K562 (cell line): ENCODE measurements around the gene NDUFA5. TPM values are rescaled to one million over a fixed set of nuclear protein-coding genes. Genes with fewer than 3 reads are reported as not detected.

Source experiments
- ATF7 ChIP-seq: fragments of 450-650 bp; IDR thresholded peaks from 2 replicates; pipeline ENCODE4 v1.7.1; 2014; ENCODE audit warnings: mild to moderate bottlenecking, moderate library complexity
- MGA ChIP-seq: fragments of 450-650 bp; IDR thresholded peaks from 2 replicates; pipeline ENCODE4 v1.6.1; 2016; ENCODE audit warnings: mild to moderate bottlenecking, moderate library complexity
- NCOA6 ChIP-seq: fragments of 450-650 bp; IDR thresholded peaks from 2 replicates; pipeline ENCODE4 v1.6.1; 2017; ENCODE audit warnings: mild to moderate bottlenecking
- NFATC3 ChIP-seq: fragments of 450-650 bp; IDR thresholded peaks from 2 replicates; pipeline ENCODE4 v1.6.1; 2017; ENCODE audit warnings: mild to moderate bottlenecking
- ZNF263 ChIP-seq: sonication (generic); formaldehyde crosslinking; IDR thresholded peaks from 2 replicates; pipeline ENCODE4 v1.8.0; 2022; ENCODE audit warnings: mild to moderate bottlenecking, missing genetic modification reagents, borderline replicate concordance
- polyA plus RNA-seq, 8 experiments: library from polyadenylated mRNA; depleted of rRNA in 4 of 8; stranded (reverse) in 5 of 8; unstranded in 3 of 8; fragments of >200 nt; fragmentation: Nextera tagmentation in 2 of 8; fragmentation: Illumina TruSeq in 1 of 8; extraction: Ambion mirVana in 2 of 8; extraction: Trizol in 1 of 8; gene quantifications; 2 replicates each; pipeline versions ENCODE4 v1.2.1 to v1.2.3, GENCODE V29; 2011 to 2014; ENCODE audit warnings: inconsistent platforms in 1 of 8, missing spikeins in 1 of 8
- total RNA-seq, 7 experiments: library from RNA; depleted of rRNA in 6 of 7; stranded (reverse); fragments of >200 nt in 6 of 7; fragmentation: Illumina TruSeq in 2 of 7; extraction: Trizol in 2 of 7; gene quantifications; 2 replicates each; pipeline versions ENCODE4 v1.2.1 to v1.2.3, GENCODE V29; 2011 to 2021; ENCODE audit warnings: low replicate concordance in 1 of 7
- TF ChIP-seq, protein P1 (sequence below), 2 experiments: fragments of 450-650 bp; formaldehyde crosslinking in 1 of 2; IDR thresholded peaks; 2 replicates each; pipeline versions ENCODE4 v1.4.0 to v1.6.1; 2014 to 2020; ENCODE audit warnings: mild to moderate bottlenecking in 2 of 2, borderline replicate concordance in 1 of 2, low read depth in 1 of 2

Gene NDUFA5
- total and polyA plus RNA-seq, 9 of the 15 experiments (the other 6 are each of a cell fraction or from before 2014, with no cell fraction given): 155 to 677 (median 269) TPM

DNA sequence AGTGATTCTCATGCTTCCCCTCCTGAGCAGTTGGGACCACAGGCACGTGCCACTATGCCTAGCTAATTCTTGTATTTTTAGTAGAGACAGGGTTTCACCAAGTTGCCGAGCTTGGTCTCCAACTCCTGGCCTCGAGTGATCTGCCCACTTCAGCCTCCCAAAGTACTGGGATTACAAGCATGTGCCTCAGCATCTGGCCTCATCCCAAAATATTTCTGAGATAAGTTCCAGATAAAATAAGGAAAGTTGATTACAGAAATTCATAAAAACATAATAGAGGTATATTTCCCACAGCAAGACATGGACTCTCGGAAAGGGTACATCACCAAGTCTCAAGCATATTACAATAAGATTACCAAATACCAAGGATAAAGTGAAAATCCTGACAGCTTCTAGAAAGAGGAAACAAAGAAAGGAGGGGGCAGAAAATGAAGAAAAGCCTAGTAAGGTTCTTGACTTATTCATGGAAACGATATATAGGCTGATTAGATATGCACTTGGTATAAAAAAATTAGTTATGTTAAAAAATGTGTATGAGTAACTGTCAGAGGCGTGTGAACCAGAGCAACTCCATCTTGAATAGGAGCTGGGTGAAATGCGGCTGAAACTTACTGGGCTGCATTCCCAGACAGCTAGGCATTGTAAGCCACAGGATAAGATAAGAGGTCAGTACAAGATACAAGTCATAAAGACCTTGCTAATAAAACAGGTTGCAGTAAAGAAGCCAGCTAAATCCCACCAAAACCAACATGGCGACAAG lies 58.2 kb downstream of the NDUFA5 start (continued):
- TF ChIP-seq MGA (no peak), NFATC3 (no peak), NCOA6 (no peak), ATF7 (no peak), ZNF263 (CRISPR knock-in tag) (no peak)
- TF ChIP-seq, protein P1, sequence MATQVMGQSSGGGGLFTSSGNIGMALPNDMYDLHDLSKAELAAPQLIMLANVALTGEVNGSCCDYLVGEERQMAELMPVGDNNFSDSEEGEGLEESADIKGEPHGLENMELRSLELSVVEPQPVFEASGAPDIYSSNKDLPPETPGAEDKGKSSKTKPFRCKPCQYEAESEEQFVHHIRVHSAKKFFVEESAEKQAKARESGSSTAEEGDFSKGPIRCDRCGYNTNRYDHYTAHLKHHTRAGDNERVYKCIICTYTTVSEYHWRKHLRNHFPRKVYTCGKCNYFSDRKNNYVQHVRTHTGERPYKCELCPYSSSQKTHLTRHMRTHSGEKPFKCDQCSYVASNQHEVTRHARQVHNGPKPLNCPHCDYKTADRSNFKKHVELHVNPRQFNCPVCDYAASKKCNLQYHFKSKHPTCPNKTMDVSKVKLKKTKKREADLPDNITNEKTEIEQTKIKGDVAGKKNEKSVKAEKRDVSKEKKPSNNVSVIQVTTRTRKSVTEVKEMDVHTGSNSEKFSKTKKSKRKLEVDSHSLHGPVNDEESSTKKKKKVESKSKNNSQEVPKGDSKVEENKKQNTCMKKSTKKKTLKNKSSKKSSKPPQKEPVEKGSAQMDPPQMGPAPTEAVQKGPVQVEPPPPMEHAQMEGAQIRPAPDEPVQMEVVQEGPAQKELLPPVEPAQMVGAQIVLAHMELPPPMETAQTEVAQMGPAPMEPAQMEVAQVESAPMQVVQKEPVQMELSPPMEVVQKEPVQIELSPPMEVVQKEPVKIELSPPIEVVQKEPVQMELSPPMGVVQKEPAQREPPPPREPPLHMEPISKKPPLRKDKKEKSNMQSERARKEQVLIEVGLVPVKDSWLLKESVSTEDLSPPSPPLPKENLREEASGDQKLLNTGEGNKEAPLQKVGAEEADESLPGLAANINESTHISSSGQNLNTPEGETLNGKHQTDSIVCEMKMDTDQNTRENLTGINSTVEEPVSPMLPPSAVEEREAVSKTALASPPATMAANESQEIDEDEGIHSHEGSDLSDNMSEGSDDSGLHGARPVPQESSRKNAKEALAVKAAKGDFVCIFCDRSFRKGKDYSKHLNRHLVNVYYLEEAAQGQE (IDR thresholded peaks at IDR 0.05; ENCODE audit: borderline replicate concordance): no peak
- TF ChIP-seq, protein P1 (CRISPR knock-in tag; IDR thresholded peaks at IDR 0.05; ENCODE audit: low read depth): peak; percentile 77
